Tibial nerve (tissue), 4 donors: ENCODE results near the gene TMEM63C.

Source experiments
- EP300 ChIP-seq, 2 donors: sonication (generic); formaldehyde crosslinking; IDR thresholded peaks; one replicate each; pipeline ENCODE4 v1.6.1; 2017; ENCODE audit warnings: antibody characterized with exemption in 2 of 2, mild to moderate bottlenecking in 1 of 2
- TF ChIP-seq, protein P1 (sequence below), 5 experiments: fragments of 200-600 bp in 3 of 5; fragments of 450-650 bp in 2 of 5; sonication (generic) in 3 of 5; IDR thresholded peaks; one replicate each; pipeline ENCODE4 v1.5.1; 2016 to 2019; ENCODE audit warnings: antibody characterized with exemption in 5 of 5, mild to moderate bottlenecking in 3 of 5, moderate library complexity in 2 of 5

DNA sequence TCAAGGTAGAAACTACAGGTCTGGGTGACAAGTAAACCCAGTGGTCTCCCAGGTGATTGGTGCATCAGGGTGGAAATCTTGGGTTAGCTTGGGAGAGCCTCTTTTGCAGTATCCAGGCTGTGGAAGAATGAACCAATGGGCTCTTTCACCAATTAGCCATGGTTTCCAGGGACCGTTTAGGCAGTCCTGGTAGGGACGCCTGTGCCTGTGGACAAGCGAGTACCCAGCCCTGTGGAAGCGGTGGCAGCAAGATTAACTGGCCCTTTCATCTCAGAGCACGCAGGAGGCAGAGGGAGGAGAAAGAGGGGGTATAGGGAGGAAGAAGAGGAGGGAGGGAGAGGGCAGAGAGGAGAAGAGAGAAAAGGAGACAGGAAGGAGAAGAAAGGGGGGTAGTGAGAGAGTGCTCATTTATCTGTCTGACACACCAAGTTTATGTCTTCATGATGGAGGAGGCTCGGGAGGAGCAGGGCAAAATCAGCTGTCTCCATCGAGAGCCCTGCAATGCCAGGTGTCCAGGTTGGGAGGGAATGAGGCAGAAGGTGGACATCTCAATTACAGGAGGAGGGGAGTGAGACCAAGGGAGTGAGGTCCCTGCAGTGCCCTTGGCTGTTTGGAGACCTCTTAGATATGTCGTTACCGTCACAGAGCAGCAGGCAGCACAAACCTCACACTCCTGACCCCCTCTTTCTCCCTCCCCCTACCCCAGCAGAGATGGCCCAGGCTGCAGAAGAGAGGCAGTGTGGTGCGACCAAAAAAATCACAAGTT lies 35.4 kb upstream of the TMEM63C start:
- TF ChIP-seq, protein P1, sequence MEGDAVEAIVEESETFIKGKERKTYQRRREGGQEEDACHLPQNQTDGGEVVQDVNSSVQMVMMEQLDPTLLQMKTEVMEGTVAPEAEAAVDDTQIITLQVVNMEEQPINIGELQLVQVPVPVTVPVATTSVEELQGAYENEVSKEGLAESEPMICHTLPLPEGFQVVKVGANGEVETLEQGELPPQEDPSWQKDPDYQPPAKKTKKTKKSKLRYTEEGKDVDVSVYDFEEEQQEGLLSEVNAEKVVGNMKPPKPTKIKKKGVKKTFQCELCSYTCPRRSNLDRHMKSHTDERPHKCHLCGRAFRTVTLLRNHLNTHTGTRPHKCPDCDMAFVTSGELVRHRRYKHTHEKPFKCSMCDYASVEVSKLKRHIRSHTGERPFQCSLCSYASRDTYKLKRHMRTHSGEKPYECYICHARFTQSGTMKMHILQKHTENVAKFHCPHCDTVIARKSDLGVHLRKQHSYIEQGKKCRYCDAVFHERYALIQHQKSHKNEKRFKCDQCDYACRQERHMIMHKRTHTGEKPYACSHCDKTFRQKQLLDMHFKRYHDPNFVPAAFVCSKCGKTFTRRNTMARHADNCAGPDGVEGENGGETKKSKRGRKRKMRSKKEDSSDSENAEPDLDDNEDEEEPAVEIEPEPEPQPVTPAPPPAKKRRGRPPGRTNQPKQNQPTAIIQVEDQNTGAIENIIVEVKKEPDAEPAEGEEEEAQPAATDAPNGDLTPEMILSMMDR (IDR thresholded peaks at IDR 0.05), result no peak
- no peak for TF ChIP-seq EP300 (IDR thresholded peaks at IDR 0.05)
